B cell (primary cell): Measurements from ENCODE around the gene CINP. TPM values are rescaled to one million over a fixed set of nuclear protein-coding genes. Genes with fewer than 3 reads are reported as not detected.

ENCODE experiments used
- ATAC-seq: fragments of 200-7000 bp; cut with Tn5 transposase; one replicate; pipeline ENCODE4 v1.10.0; 2021; ENCODE audit warnings: low read depth, mild to moderate bottlenecking, moderate number of reproducible peaks, moderate library complexity
- CTCF ChIA-PET: fragments of 350-600 bp; sonication (Branson Sonifier 250); formaldehyde crosslinking; loops from one replicate; lab custom pipeline; 2021; ENCODE audit warnings: antibody characterized with exemption, inconsistent platforms; lab: Charles Lee
- POLR2A ChIA-PET: fragments of 350-600 bp; sonication (Branson Sonifier 250); formaldehyde crosslinking; loops from one replicate; lab custom pipeline; 2021; ENCODE audit warnings: antibody characterized with exemption; lab: Charles Lee
- DNase-seq: peaks from one replicate; pipeline ENCODE4 v3.0.0; 2013
- H2AFZ ChIP-seq: 2 replicates; pipeline ENCODE4 v1.6.1; 2012; ENCODE audit warnings: mild to moderate bottlenecking, low read depth, low read length; ENCODE audit not compliant: insufficient read depth, poor library complexity, severe bottlenecking
- H3K27ac ChIP-seq, 2 donors: 1 replicate in 1 of 2; 2 replicates in 1 of 2; pipeline ENCODE4 v1.5.1; 2012 to 2013; ENCODE audit warnings: low read length in 2 of 2, mild to moderate bottlenecking in 2 of 2, moderate library complexity in 1 of 2
- H3K27me3 ChIP-seq, 4 experiments: fragments of 200-600 bp in 1 of 4; sonication (generic) in 1 of 4; replicated peaks in 1 of 4; 1 replicate in 2 of 4; 2 replicates in 2 of 4; pipeline versions ENCODE4 v1.6.1 to v1.7.0; 2013 to 2016; ENCODE audit warnings: low read length in 3 of 4, mild to moderate bottlenecking in 2 of 4, mixed read lengths in 1 of 4, moderate library complexity in 1 of 4; ENCODE audit not compliant: insufficient read depth in 4 of 4, control insufficient read depth in 3 of 4; ENCODE audit errors: control extremely low read depth in 1 of 4
- H3K36me3 ChIP-seq, 2 experiments: replicated peaks in 1 of 2; 1 replicate in 1 of 2; 2 replicates in 1 of 2; pipeline versions ENCODE4 v1.6.1 to v1.7.1; 2013; ENCODE audit warnings: low read length in 1 of 2; ENCODE audit not compliant: insufficient read depth in 2 of 2, control insufficient read depth in 1 of 2; ENCODE audit errors: control extremely low read depth in 1 of 2, extremely low read depth in 1 of 2
- H3K4me1 ChIP-seq, 2 donors: fragments of 200-600 bp in 1 of 2; sonication (generic) in 1 of 2; 1 replicate in 1 of 2; 2 replicates in 1 of 2; pipeline versions ENCODE4 v1.5.1 to v1.6.1; 2013 to 2017; ENCODE audit warnings: low read length in 2 of 2; ENCODE audit not compliant: control insufficient read depth in 2 of 2, insufficient read depth in 2 of 2
- H3K4me2 ChIP-seq: replicated peaks from 2 replicates; pipeline ENCODE3; 2012; ENCODE audit warnings: mild to moderate bottlenecking, low read depth, low read length; ENCODE audit not compliant: poor library complexity, severe bottlenecking
- H3K4me3 ChIP-seq, 5 experiments: fragments of 200-600 bp in 1 of 5; sonication (generic) in 1 of 5; 1 replicate in 3 of 5; 2 replicates in 2 of 5; pipeline versions ENCODE4 v1.5.1 to v1.7.0; 2011 to 2016; ENCODE audit warnings: low read length in 4 of 5, mild to moderate bottlenecking in 4 of 5, low read depth in 2 of 5, control low read depth in 1 of 5, moderate library complexity in 1 of 5; ENCODE audit not compliant: insufficient read depth in 1 of 5; ENCODE audit errors: control extremely low read depth in 1 of 5, extremely low read depth in 1 of 5
- H3K79me2 ChIP-seq: fragments of 200-600 bp; sonication (generic); one replicate; pipeline ENCODE4 v1.6.0; 2016; ENCODE audit warnings: low read length; ENCODE audit not compliant: control insufficient read depth, insufficient read depth
- H3K9ac ChIP-seq: fragments of 200-600 bp; sonication (generic); 2 replicates; pipeline ENCODE4 v1.6.1; 2017; ENCODE audit warnings: mild to moderate bottlenecking, low read length, moderate library complexity
- H3K9me3 ChIP-seq, 3 donors: one replicate each; pipeline versions ENCODE4 v1.6.1 to v1.7.1; 2013; ENCODE audit warnings: low read length in 2 of 3; ENCODE audit not compliant: control insufficient read depth in 2 of 3, insufficient read depth in 1 of 3; ENCODE audit errors: control extremely low read depth in 1 of 3
- H4K20me1 ChIP-seq: 2 replicates; pipeline ENCODE4 v1.6.0; 2012; ENCODE audit warnings: mild to moderate bottlenecking, low read length; ENCODE audit not compliant: insufficient read depth, control insufficient read depth, poor library complexity, severe bottlenecking
- H3K27ac Mint-ChIP-seq: one replicate; pipeline ENCODE4 v1.8.0; 2021; ENCODE audit warnings: mixed read lengths
- H3K27me3 Mint-ChIP-seq: one replicate; pipeline ENCODE4 v1.8.0; 2021; ENCODE audit warnings: mixed read lengths
- H3K4me1 Mint-ChIP-seq: one replicate; pipeline ENCODE4 v1.8.0; 2021; ENCODE audit warnings: mixed read lengths
- H3K4me3 Mint-ChIP-seq: one replicate; pipeline ENCODE4 v1.8.0; 2021; ENCODE audit warnings: mixed read lengths
- H3K9me3 Mint-ChIP-seq: one replicate; pipeline ENCODE4 v1.8.0; 2022; ENCODE audit warnings: mixed read lengths; ENCODE audit not compliant: insufficient read depth
- CTCF ChIP-seq: fragments of 200-600 bp; IDR thresholded peaks from one replicate; pipeline ENCODE4 v1.8.0; 2022; ENCODE audit warnings: antibody characterized with exemption, mild to moderate bottlenecking
- EZH2 ChIP-seq: IDR thresholded peaks from 2 replicates; pipeline ENCODE4 v1.6.1; 2012; ENCODE audit warnings: borderline replicate concordance, low read depth, mild to moderate bottlenecking, moderate library complexity, low read length; ENCODE audit not compliant: insufficient read depth, poor library complexity, severe bottlenecking
- WGBS: methylation state at CpG from one replicate; pipeline ENCODE4 v1.1.5; 2013; ENCODE audit warnings: missing lambda C conversion rate; ENCODE audit not compliant: insufficient coverage; 5-methylcytosine and 5-hydroxymethylcytosine counted together
- intact Hi-C: fragments of 100-400 bp; cut with micrococcal nuclease; formaldehyde crosslinking; loops from one replicate; pipeline ENCODE4 v1.10.0; 2022
- polyA minus RNA-seq: library from RNA; depleted of rRNA, polyadenylated mRNA; stranded (reverse); fragments of >200 nt; gene quantifications from 2 replicates; pipeline ENCODE4 v1.2.3, GENCODE V29; 2012
- polyA plus RNA-seq: library from polyadenylated mRNA; depleted of rRNA; stranded (reverse); fragments of >200 nt; gene quantifications from 2 replicates; pipeline ENCODE4 v1.2.3, GENCODE V29; 2012
- total RNA-seq, 2 donors: library from RNA; stranded (reverse); fragments of 120-200 nt in 1 of 2; gene quantifications; 1 replicate in 1 of 2; 2 replicates in 1 of 2; pipeline versions ENCODE4 v1.2.3 to v1.2.4, GENCODE V29; 2013 to 2022

The CINP gene
- 23.7 and 28.8 TPM in 2 replicates for total RNA-seq
- total RNA-seq (2013), result 22.9 TPM
- polyA plus RNA-seq, result 18.6 and 21.9 TPM in 2 replicates
- polyA minus RNA-seq, result 16.9 and 25.1 TPM in 2 replicates

- peak within 1 kb of the TSS; percentile 97 for H3K4me2 ChIP-seq
- ATAC-seq, result peak; percentile 97
- CTCF ChIA-PET, result interaction anchor here (2.1 to 2.2 kb wide), 2 partner anchors 42 to 46 kb away, joined by 7 to 11 read pairs; partner anchors contain the start of gene ZNF839
- H3K4me3 ChIP-seq, result peak within 1 kb of the TSS; percentile 55 to 90 (median 82)
- H3K9me3 ChIP-seq, result no peaks in the 10 kb centered on the region
- no peaks in the 10 kb centered on the region for H3K9me3 Mint-ChIP-seq
- H3K27me3 Mint-ChIP-seq, result no peaks in the 10 kb centered on the region
- H3K9ac ChIP-seq, result peak within 1 kb of the TSS; percentile 91
- POLR2A ChIA-PET, result interaction anchor here (1.1 kb wide), 1 partner anchor 46 kb away, joined by 3 read pairs; no protein-coding TSS in a partner anchor
- H3K36me3 ChIP-seq, result peaks cover 1 to 16% of the 10 kb centered on the region in 2 experiments
- no peaks in the 10 kb centered on the region for H4K20me1 ChIP-seq
- peak; percentile 95 for DNase-seq
- intact Hi-C loops, result loop anchor here (1.0 to 5.0 kb wide), 7 partner anchors 43 to 1985 kb away; partner anchors contain the start of genes ANKRD9, DYNC1H1, MARK3 and PPP2R5C
- H3K27ac ChIP-seq, result peak within 1 kb of the TSS; percentile 61 to 93
- H3K79me2 ChIP-seq, result peaks cover 32% of the 10 kb centered on the region
- no peaks in the 10 kb centered on the region for H3K27me3 ChIP-seq
- TF ChIP-seq EZH2 (no peak), CTCF (no peak)
- no peak within 1 kb of the TSS for H3K4me3 Mint-ChIP-seq
- H3K27ac Mint-ChIP-seq, result peak within 1 kb of the TSS; percentile 92
- peaks cover 25% of the 10 kb centered on the region for H3K4me1 Mint-ChIP-seq
- peaks cover 16 to 18% of the 10 kb centered on the region in 2 donors for H3K4me1 ChIP-seq
- H2AFZ ChIP-seq, result peak within 1 kb of the TSS; percentile 97
- WGBS, result under 1% methylated on average over 57 of the region's 58 CpGs
These were observed at the start of gene CINP, which contains the start of gene TECPR2 for GRCh38 chr14:102362545-102363181. TSS of gene CINP (minus strand) at chr14:102362890. CDS start at chr14:102362851, 39 bp downstream. TSS of gene TECPR2 (plus strand) at chr14:102362941. CDS start at chr14:102376722, 13,781 bp downstream.

DNA sequence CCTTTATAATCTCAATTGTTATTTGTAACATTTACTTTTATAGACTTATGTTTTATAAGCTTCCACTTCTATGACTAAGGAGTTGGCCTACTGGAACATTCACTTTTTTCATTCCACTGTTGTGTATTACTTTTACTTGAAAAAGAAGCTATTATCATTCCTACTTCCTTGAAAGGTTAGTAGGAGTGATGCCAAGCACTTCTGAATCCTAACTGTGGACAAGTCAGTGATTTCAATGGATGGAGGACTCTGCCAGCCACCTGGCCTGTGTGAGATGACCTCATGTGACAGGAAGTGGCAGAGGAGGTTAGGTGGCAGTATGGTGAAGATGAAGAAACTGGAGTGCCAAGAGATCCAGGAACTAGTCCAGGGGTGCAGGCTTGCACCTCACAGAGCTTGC lies 46.0 kb upstream of the CINP start:
- H3K4me2 ChIP-seq, result no peak overlapping the region
- TF ChIP-seq CTCF (no peak), EZH2 (no peak)
- Mint-ChIP-seq H3K4me1 (no peaks in the 10 kb centered on the region), H3K27ac (no peak overlapping the region), H3K4me3 (no peak overlapping the region), H3K9me3 (no peaks in the 10 kb centered on the region), H3K27me3 (no peaks in the 10 kb centered on the region)
- CTCF ChIA-PET, result no interaction called here
- no peak overlapping the region for H3K4me3 ChIP-seq
- peaks cover 0 to 11% (median 0%) of the 10 kb centered on the region in 3 donors for H3K9me3 ChIP-seq
- H3K9ac ChIP-seq, result no peak overlapping the region
- H4K20me1 ChIP-seq, result no peaks in the 10 kb centered on the region
- peaks cover 0 to 2% of the 10 kb centered on the region in 2 experiments for H3K36me3 ChIP-seq
- H2AFZ ChIP-seq, result no peak overlapping the region
- intact Hi-C loops, result no loop called here
- POLR2A ChIA-PET, result no interaction called here
- no peaks in the 10 kb centered on the region for H3K4me1 ChIP-seq
- ATAC-seq (no peak), DNase-seq (no peak)
- H3K27me3 ChIP-seq, result no peaks in the 10 kb centered on the region
- no peak overlapping the region for H3K27ac ChIP-seq
- no peaks in the 10 kb centered on the region for H3K79me2 ChIP-seq
